ENCODE results near the gene RSAD1.
A peak's percentile ranks its signal among the peaks of the same experiment; 100 is the strongest.

RSAD1 gene

GRCh38 chr17:50507871-50508572, 29.4 kb downstream of the RSAD1 start, which contains the start of gene MYCBPAP:
Gene MYCBPAP, plus strand, starts transcription at chr17:50508439. Its CDS starts 236 bp downstream, at chr17:50508675.
- DNase-seq (peak; percentile 85), ATAC-seq (peak; percentile 75)
- H3K36me3 Mint-ChIP-seq (ENCODE audit: low read depth): no peaks in the 10 kb centered on the region
- H3K27ac Mint-ChIP-seq: peak within 1 kb of the TSS; percentile 86
- H3K4me1 Mint-ChIP-seq: peaks cover 51% of the 10 kb centered on the region
- no peaks in the 10 kb centered on the region for H3K9me3 Mint-ChIP-seq
- H3K4me3 Mint-ChIP-seq: peak within 1 kb of the TSS; percentile 91
- no peaks in the 10 kb centered on the region for H3K27me3 Mint-ChIP-seq

- peak overlapping the region; percentile 86 for H3K27ac Mint-ChIP-seq
Measured at GRCh38 chr17:50508573-50509460, 30.2 kb downstream of the RSAD1 start.

GRCh38 chr17:50511058-50511457, 32.4 kb downstream of the RSAD1 start:
- peaks cover 36% of the 10 kb centered on the region for H3K4me1 Mint-ChIP-seq
- ATAC-seq: peak; percentile 77
- H3K27me3 Mint-ChIP-seq: no peaks in the 10 kb centered on the region
- no peak overlapping the region for H3K27ac Mint-ChIP-seq
- H3K36me3 Mint-ChIP-seq (ENCODE audit: low read depth): no peaks in the 10 kb centered on the region
- peak overlapping the region; percentile 13 for H3K4me3 Mint-ChIP-seq
- no peaks in the 10 kb centered on the region for H3K9me3 Mint-ChIP-seq
- DNase-seq: peak; percentile 39

More at GRCh38 chr17:50508573-50509460, 30.2 kb downstream of the RSAD1 start:
- DNase-seq (no peak), ATAC-seq (no peak)
- no peaks in the 10 kb centered on the region for H3K9me3 Mint-ChIP-seq
- peaks cover 46% of the 10 kb centered on the region for H3K4me1 Mint-ChIP-seq
- H3K4me3 Mint-ChIP-seq: peak overlapping the region; percentile 91
- no peaks in the 10 kb centered on the region for H3K27me3 Mint-ChIP-seq
- no peaks in the 10 kb centered on the region for H3K36me3 Mint-ChIP-seq (ENCODE audit: low read depth)

- Mint-ChIP-seq H3K36me3 (ENCODE audit: low read depth) (no peaks in the 10 kb centered on the region), H3K27ac (no peak overlapping the region), H3K4me3 (no peak overlapping the region), H3K9me3 (no peaks in the 10 kb centered on the region), H3K4me1 (peaks cover 31% of the 10 kb centered on the region), H3K27me3 (no peaks in the 10 kb centered on the region)
- no peak for DNase-seq
- no peak for ATAC-seq
Measured at GRCh38 chr17:50513495-50513894, 34.8 kb downstream of the RSAD1 start.

- Mint-ChIP-seq H3K4me1 (peaks cover 23% of the 10 kb centered on the region), H3K27me3 (no peaks in the 10 kb centered on the region), H3K36me3 (ENCODE audit: low read depth) (no peaks in the 10 kb centered on the region), H3K9me3 (no peaks in the 10 kb centered on the region), H3K4me3 (no peak overlapping the region), H3K27ac (no peak overlapping the region)
- ATAC-seq (no peak), DNase-seq (no peak)
Measured at GRCh38 chr17:50514388-50514787, 35.7 kb downstream of the RSAD1 start.

- ATAC-seq (no peak), DNase-seq (no peak)
- Mint-ChIP-seq H3K4me3 (no peak overlapping the region), H3K4me1 (peaks cover 18% of the 10 kb centered on the region), H3K27me3 (no peaks in the 10 kb centered on the region), H3K36me3 (ENCODE audit: low read depth) (no peaks in the 10 kb centered on the region), H3K9me3 (no peaks in the 10 kb centered on the region), H3K27ac (no peak overlapping the region)
Measured at GRCh38 chr17:50514936-50515702, 36.5 kb downstream of the RSAD1 start.

GRCh38 chr17:50517011-50517410, 38.4 kb downstream of the RSAD1 start:
- no peak overlapping the region for H3K4me3 Mint-ChIP-seq
- H3K36me3 Mint-ChIP-seq (ENCODE audit: low read depth): no peaks in the 10 kb centered on the region
- H3K9me3 Mint-ChIP-seq: no peaks in the 10 kb centered on the region
- no peak for DNase-seq
- no peaks in the 10 kb centered on the region for H3K27me3 Mint-ChIP-seq
- no peak for ATAC-seq
- H3K4me1 Mint-ChIP-seq: peaks cover 2% of the 10 kb centered on the region
- no peak overlapping the region for H3K27ac Mint-ChIP-seq

GRCh38 chr17:50517504-50518383, 39.1 kb downstream of the RSAD1 start:
- Mint-ChIP-seq H3K4me3 (no peak overlapping the region), H3K4me1 (no peaks in the 10 kb centered on the region), H3K36me3 (ENCODE audit: low read depth) (no peaks in the 10 kb centered on the region), H3K27ac (no peak overlapping the region), H3K27me3 (no peaks in the 10 kb centered on the region), H3K9me3 (no peaks in the 10 kb centered on the region)
- ATAC-seq: no peak
- no peak for DNase-seq

- H3K4me1 Mint-ChIP-seq: no peaks in the 10 kb centered on the region
- H3K27me3 Mint-ChIP-seq: no peaks in the 10 kb centered on the region
- no peak overlapping the region for H3K4me3 Mint-ChIP-seq
- H3K36me3 Mint-ChIP-seq (ENCODE audit: low read depth): no peaks in the 10 kb centered on the region
- ATAC-seq (no peak), DNase-seq (no peak)
- H3K9me3 Mint-ChIP-seq: no peaks in the 10 kb centered on the region
- no peak overlapping the region for H3K27ac Mint-ChIP-seq
Measured at GRCh38 chr17:50518384-50519023, 39.8 kb downstream of the RSAD1 start.

GRCh38 chr17:50519141-50519834, 40.6 kb downstream of the RSAD1 start:
- no peak overlapping the region for H3K4me3 Mint-ChIP-seq
- H3K27me3 Mint-ChIP-seq: no peaks in the 10 kb centered on the region
- H3K9me3 Mint-ChIP-seq: no peaks in the 10 kb centered on the region
- DNase-seq: no peak
- no peaks in the 10 kb centered on the region for H3K36me3 Mint-ChIP-seq (ENCODE audit: low read depth)
- no peak for ATAC-seq
- no peaks in the 10 kb centered on the region for H3K4me1 Mint-ChIP-seq
- no peak overlapping the region for H3K27ac Mint-ChIP-seq

GRCh38 chr17:50520483-50520882, 41.8 kb downstream of the RSAD1 start:
- Mint-ChIP-seq H3K4me3 (no peak overlapping the region), H3K4me1 (no peaks in the 10 kb centered on the region), H3K27ac (no peak overlapping the region), H3K36me3 (ENCODE audit: low read depth) (no peaks in the 10 kb centered on the region), H3K9me3 (no peaks in the 10 kb centered on the region), H3K27me3 (no peaks in the 10 kb centered on the region)
- DNase-seq (no peak), ATAC-seq (no peak)

GRCh38 chr17:50521514-50521913, 42.9 kb downstream of the RSAD1 start:
- Mint-ChIP-seq H3K27ac (no peak overlapping the region), H3K27me3 (no peaks in the 10 kb centered on the region), H3K4me3 (no peak overlapping the region), H3K36me3 (ENCODE audit: low read depth) (no peaks in the 10 kb centered on the region), H3K9me3 (no peaks in the 10 kb centered on the region), H3K4me1 (no peaks in the 10 kb centered on the region)
- DNase-seq: no peak
- no peak for ATAC-seq

GRCh38 chr17:50522766-50523165, 44.1 kb downstream of the RSAD1 start:
- no peak for DNase-seq
- no peak overlapping the region for H3K4me3 Mint-ChIP-seq
- H3K36me3 Mint-ChIP-seq (ENCODE audit: low read depth): no peaks in the 10 kb centered on the region
- H3K27me3 Mint-ChIP-seq: no peaks in the 10 kb centered on the region
- no peak overlapping the region for H3K27ac Mint-ChIP-seq
- no peaks in the 10 kb centered on the region for H3K4me1 Mint-ChIP-seq
- no peaks in the 10 kb centered on the region for H3K9me3 Mint-ChIP-seq
- ATAC-seq: no peak

Data from activated naive CD8-positive, alpha-beta T cell treated with anti-CD3 and anti-CD28 coated beads, Interleukin-2, amount 50 U/mL, for 24 hours (primary cell).